Activated T-helper 2 cell treated with anti-CD3 and anti-CD28 coated beads, Interferon-gamma antibody, Interleukin-2, Interleukin-4, amounts not matched to agents 10 μg/mL and 5 μg/mL and 100 μg/mL, durations not matched to agents 14 hours and 24 hours and 36 hours (primary cell): ENCODE measurements around the gene DNAJB9. TPM values are rescaled to one million over a fixed set of nuclear protein-coding genes. Genes with fewer than 3 reads are reported as not detected.

Source experiments
- total RNA-seq: library from RNA; stranded (reverse); gene quantifications from 2 replicates; pipeline ENCODE4 v1.2.3, GENCODE V29; 2022

The DNAJB9 gene
- total RNA-seq, 1 donor from 2014 or later = 19.4 TPM

Other genes starting within 250 kb of the DNAJB9 start
- gene NRCAM, start 113.4 kb upstream of the DNAJB9 start, total RNA-seq = 0.05 TPM in 1 of 2 replicates, not detected in the other
- gene PNPLA8, start 43.7 kb upstream of the DNAJB9 start, total RNA-seq = 21.5 and 22.4 TPM in 2 replicates
- gene THAP5, start 168 bp upstream of the DNAJB9 start, total RNA-seq = 33.8 and 35.4 TPM in 2 replicates